NCI-H1105 treated with DMSO at 0.1 percent for 48 hours (cell line): ENCODE data around the gene CCND1.
"Not testable (repeated sequence)": the region's sequence is repeated elsewhere in the genome, so short reads cannot be mapped to it uniquely, and the experiment has no call there.

Experiments
- DNase-seq: peaks from one replicate; lab custom pipeline; 2025; lab: John Stamatoyannopoulos, UW

The CCND1 gene

DNA sequence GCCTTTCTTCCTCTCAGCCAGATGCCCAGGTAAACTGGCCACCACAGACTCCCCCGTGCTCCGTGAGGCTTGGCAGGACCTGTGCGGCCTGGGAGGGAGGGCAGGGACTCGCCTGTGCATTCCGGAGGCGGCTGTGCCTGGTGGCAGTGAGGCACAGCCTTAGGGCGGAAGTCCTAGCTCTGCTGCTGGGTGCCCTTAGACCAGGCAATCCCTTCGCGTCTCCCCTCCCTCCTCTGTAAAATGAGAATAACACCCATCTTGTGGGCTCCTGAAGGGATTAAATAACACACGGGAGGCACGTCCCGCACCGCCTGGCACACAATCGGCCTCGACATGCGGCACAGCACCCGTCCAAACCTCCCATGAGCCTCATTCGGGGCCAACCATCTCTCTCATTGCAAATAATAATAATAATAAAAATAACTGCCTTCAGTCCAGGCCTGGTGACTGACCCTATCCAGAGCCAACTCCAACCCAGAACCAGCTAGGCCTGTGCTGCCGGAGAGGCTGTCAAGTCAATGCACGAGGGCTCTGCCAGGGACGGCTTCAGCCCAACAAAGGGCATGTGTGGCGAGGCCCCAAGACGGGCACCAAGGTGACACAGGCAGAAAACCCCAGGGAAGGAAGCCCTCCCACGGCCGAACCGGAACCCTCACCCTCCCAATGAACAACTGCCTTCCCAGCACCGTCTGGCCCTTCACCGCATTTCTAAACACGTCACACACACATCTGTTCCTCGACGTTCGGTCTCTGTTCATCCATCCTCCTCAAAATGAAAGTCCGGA lies 26.0 kb downstream of the CCND1 start:
- DNase-seq = no peak

DNA sequence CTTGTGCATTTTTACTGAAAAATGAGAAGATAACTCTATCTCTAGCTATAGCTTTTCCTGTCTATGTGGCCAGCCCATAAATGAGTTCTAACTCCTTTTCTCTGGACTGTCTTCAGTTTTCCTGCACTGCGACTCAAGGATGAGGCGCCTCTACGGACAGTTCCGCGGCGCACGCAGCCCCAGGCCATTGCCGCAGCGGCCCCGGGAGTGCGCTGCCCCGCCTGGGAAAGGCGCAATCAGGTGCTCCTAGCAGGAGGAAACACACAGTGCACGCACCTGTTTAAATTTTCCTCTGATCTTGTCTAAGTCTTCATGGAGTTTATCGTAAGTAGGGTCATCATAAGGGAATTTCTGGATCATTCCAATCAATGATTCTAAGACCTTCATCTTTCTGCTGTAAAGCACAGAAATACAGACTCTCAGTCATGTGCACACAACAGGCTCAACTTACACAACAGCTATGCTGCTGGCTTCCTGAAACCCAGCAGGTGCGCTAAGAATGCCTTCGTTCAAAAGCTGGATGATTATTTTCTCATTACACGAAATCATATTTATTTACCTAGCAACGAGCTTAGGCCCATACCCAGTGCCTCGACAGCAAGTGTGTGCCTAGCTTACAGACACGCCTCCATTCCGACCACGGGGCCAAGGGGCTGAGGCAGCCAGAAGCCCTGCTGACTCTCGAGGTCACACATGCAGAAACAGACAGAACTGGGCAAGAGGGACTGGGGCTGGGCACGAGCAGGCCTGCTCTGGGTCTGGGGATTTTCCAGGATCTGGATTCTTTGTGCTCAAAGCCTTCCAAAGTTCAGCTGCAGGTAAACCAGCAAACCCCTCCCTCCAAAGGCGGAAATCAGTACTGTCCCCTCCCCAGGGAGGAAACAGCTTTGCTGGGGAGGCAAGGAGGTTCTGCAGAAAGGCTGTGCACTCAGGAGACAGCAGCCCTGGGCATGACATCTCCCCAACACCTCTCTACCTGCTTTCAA lies 27.0 kb downstream of the CCND1 start:
- peak; percentile 6 for DNase-seq

DNA sequence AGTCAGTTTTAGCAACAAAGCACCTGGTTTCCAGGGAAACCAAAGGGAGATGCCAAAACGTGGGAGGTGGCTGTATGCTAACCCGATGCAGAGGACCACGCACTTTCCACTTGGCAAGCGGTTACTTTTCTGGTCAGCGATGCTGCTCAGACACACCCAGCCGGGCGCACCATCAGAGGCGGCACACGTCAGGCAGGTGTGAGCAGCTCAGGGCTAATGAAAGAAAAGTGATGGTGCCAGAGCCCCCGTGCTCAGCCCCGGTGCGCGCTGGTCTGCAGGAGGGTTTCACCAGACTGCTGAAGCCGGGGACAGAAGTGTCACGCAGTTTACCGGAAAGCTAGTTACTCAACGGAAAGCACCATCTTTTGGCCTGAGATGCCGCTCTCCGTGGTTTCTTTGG lies 28.5 kb downstream of the CCND1 start:
- DNase-seq = no peak

DNA sequence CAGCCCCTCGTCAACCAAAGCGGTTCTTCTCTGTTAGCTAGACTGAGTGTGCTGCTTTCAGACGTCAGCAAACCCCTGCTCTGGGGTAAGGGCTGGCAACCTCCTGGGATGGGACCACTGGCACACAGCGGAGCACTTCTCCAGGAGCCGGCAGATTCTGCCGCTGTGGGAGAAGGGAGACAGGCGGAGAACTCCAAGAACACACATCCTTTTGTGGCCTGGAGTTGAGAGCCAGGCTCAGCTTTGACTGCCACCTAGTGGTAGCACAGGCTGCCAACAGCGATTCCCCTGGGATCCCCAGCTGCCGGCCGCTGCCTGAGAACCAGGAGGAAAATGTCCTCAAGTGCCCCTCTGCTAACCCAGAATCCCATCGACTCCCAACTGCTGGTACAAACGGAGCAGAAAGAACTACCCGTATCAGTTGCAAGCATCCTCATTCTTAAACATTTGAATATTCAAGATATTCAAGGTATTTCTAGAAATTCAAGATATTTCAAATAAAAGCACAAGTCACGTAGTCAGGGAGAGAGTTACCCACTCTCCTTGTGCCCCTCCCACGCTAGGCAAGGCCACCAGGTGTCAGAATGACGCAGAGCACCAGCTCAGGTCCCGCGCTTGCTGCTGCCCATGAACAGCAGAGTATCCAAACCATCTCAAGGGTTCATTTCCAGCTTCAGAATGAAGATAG lies 29.3 kb downstream of the CCND1 start:
- peak; percentile 83 for DNase-seq

DNA sequence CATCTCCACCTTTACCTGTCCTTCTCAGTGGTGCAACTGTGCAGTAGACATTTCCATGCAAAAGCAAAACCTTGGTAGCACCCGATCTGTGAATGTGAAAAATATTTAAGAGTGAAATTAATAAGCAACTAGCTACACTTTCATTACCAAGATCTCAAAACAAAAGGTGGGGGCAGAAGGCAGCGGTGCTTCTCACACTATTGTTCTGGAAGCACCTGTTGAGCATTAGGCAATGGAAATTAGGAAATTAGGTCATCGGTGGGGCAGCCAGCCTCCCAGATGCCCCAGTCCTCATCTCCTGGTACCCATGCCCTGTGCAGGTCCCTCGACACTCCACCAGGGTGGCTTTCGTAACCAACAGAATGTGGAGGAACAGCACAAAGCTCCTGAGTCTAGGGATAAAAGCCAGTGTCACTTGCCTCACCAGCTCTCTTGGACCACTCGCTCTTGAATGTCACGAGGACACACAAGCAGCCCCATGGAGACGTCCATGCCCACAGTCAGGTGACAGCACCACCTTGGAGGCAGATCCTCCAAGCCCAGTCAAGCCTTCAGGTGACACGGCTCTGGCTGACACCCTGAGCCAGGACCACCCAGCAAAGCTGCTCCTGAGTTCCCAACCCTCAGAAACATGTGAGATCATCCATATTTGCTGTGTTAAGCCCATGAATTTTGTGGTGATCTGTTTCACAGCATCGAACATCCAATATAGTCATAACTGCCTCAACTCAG lies 30.9 kb downstream of the CCND1 start:
- DNase-seq = no peak

DNA sequence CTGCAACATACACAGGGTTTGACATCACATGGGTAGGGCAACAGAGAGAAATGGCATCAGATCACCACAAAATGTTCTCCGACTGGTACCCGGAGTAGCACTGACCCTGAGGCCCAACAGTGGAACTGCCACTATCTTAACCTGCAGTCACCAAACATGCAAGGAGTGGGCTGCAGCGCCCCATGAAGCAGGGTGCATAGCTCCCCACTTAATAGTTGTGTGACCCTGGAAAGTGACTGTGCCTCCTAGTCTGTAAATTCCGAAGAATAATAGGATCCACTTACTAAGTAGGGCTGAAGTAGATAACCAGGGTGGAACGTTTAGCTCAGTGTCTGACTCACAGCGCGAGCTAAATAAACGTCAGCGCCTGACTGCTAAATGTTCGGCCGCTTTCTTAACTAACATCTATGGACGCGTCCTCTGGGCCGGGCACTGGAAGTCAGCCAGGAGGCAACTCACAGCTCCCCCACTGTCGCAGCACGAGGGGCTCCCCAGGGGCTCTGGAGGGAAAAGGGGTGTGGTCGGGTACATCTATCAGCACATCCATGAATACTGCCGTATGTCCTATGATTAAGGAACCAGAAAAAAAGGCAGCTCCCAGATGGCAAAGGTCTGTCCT lies 33.4 kb downstream of the CCND1 start:
- no peak for DNase-seq

DNA sequence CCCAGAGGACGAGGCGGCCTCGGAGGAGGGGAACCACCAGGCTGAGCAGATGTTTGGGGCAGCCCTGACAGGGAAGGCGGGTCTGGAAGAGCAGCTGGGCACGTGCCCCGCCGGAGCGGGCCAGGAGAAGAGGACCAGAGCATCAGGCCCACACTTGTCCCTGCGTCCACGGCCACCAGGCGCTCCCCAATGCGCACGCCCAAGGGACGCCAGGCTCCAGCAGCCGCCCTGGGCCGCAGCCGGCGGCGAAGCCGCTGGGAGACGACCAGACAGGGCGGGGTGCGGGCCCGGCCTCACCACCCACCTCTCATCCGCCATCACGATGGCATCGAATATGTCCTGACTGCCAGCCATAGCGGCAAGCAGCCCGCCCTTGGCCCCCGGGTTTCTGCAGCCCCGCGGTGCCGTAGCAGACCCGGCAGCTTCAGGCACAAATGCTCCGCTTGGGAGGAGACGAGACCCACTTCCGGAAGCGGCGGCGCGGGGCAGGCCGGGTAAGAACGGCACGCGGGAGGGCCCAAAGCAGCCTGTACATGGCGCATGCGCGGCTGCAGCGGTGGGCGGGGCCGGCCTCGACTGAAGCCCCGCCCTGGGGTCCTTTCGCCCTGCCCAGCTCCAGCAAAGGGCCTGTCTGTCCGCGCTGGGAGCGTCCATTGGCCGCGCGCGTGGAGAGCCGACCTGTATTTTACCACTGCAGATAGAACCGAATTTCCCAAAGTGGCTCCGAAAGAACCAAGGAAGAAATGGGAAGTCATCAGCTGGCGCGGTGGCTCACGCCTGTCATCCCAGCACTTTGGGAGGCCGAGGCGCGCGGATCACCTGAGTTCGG lies 34.1 kb downstream of the CCND1 start, which contains the start of gene LTO1:
Gene LTO1, minus strand, starts transcription at position 468 of the 829 bp plus-strand sequence. Its CDS starts 114 bp downstream, at position 354.
- peak; percentile 88 for DNase-seq

DNA sequence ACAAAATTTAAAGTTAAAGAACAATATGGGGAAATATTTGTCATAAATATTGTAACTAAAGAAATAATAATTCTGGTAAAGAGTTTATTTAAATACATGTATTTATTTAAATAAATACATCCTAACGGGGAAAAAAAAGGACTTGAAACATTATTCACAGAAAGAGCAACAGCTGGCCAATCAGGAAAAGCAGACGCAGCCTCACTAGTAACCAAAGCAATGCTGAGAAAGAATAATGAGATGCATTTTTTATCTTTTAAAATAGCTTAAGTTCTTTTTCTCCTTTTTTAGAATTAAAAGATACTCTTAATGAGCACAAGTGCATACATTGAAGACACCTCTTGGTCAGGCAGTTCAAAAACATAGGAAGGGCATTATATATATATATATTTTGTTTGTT lies 36.8 kb downstream of the CCND1 start:
- DNase-seq = no peak

DNA sequence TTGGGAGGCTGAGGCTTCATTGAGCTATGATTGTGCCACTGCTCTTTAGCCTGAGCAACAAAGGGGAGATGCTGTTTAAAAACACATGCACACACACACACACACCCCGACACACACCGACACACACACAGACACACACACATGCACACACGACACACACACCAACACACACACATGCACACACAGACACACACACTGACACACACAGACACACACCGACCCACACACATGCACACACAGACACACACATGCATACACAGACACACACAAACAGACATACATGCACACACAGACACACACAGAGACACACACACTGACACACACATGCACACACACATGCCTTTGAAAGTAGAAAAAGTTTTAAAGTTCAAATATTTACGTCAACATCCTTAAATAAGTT lies 39.7 kb downstream of the CCND1 start:
- no peak for DNase-seq

DNA sequence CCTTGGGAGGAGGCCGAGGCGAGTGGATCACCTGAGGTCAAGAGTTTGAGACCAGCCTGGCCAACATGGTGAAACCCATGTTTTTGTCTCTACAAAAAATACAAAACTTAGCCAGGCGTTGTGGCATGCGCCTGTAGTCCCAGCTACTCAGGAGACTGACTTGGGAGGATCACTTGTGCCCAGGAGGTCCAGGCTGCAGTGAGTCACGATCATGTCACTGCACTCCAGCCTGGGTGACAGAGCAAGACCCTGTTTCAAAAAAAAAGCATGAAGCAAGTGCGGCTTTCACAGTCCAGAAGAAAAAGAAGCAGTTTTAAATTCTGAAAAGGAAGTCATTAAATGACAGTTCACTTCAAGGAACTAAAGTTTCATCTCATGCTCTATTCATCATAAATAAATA lies 41.3 kb downstream of the CCND1 start:
- no peak for DNase-seq

DNA sequence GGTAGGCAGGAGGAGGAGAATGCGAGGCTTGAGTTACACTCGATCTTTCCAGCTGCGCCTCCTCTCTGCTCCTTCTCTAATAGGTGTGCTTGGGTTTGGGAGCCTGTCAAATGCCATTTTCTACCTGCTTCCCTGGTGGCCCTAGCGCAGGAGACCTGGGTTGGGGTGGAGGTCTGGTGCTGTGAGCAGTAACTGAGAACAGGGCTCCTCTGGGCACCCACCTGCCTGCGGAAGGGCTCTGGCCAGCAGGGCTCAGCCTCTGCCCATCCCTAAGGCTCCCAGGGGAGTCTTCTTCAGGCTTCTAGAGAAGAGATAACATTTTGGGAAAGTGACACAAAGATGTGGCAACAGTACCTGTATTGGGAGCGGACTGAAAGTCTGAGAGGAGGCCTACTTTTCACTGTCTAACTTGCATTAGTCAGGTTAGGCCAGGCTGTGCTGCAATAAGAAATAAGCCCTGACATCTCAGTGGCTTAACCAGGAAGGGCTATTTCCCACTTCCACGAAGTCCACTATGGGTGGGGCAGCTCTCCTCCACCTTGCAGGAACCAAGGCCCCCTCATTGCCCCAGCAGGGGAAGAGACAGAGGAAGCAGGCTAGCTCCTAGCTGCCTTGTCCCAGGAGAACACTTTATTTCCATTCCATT lies 41.8 kb downstream of the CCND1 start:
- DNase-seq = no peak

DNA sequence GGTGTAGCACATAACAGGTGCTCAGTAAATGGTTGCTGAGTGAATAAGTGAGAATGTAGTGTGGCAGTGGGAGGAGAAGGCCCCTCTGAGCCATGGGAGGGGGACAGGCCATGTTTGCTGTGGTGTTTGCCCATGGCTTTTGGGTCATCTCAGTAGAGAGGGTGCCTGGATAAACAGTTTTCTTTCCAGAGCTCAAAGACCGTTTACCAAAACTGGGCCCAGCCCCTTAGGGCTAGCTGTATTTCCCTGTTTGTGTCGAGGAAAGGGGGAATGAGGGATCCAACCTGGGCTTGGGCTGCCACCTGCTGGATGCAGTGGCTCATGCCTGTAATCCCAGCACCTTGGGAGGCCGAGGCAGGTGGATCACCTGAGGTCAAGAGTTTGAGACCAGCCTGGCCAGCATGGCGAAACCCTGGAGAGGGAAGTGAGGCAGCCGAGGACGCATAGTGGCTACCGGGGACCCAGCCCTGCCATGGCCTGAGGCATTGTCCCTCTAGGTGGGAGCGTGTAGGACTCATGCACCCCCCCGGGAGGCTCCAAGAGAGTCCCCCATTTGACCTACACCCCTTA lies 42.9 kb downstream of the CCND1 start:
- DNase-seq = no peak

DNA sequence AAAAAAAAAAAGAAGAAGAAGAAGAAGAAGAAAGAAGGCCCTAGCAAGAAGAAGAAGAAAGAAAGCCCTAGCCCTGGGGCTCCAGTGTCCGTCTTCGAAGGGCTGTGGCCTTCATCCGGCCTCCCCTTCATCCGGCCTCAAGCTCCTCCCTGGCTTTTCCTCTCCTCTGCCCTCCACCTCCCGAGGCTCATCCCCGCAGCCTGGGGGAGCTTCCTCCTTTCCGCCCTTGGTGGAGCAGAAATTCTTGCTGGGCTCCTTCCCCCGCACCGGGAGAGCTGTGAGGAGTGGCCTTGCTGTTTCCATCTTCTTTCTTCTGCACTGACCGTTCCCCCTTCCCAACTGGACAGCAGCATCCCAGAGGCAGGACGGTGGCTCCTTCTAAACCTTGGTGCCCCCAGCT lies 43.7 kb downstream of the CCND1 start:
- DNase-seq = no peak

DNA sequence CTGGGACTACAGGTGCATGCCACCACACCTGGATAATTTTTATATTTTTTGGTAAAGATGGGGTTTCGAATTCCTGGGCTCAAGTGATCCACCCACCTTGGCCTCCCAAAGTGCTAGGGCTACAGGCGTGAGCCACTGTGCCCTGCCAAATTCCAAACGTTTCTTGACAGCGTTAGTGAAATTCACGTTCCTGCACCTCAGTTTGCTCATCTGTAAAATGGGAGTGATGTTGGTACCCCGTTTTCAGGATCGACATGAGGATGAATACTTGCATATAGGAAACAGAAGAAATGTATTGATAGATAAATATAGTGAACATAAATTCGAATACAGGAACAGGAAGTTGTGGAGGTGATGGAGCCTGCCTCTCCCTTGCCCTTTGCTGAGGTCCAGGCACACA lies 44.4 kb downstream of the CCND1 start:
- no peak for DNase-seq

DNA sequence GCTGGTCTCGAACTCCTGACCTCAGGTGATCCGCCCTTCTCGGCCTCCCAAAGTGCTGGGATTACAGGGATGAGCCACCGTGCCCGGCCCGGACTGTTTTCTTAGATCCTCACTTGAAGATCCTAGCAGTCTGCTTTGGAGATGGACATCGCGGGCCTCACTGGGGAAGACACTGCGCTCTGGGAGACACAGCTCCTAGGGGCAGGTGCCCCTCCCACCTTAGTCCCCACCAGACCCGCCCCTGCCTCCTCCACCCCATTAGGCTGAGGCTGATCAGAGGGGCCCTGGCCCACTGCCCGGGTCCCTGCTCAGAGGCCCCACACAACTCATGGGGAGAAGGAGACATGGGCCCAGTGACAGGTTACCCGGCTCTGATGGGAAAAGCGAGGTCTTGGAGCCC lies 45.5 kb downstream of the CCND1 start:
- DNase-seq = no peak

DNA sequence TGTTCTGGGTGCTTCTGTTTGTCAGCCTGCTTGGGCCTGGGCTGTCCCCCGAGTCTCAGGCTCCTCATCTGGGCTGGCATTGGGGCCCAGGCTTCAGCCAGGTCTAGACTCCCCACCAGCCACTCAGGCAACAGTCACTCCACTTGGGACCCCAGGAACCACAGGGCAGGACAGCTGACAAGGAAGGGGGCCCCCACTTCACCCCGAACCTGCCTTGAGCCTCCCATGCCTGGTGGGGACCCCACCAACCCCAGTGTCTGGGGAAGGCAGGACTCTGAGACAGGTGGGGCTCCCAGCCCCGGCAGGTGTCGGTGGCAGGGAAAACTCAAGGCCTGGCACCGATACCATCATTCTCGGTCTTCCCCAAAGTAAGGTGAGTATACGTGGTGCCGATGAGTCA lies 45.9 kb downstream of the CCND1 start:
- DNase-seq = no peak

DNA sequence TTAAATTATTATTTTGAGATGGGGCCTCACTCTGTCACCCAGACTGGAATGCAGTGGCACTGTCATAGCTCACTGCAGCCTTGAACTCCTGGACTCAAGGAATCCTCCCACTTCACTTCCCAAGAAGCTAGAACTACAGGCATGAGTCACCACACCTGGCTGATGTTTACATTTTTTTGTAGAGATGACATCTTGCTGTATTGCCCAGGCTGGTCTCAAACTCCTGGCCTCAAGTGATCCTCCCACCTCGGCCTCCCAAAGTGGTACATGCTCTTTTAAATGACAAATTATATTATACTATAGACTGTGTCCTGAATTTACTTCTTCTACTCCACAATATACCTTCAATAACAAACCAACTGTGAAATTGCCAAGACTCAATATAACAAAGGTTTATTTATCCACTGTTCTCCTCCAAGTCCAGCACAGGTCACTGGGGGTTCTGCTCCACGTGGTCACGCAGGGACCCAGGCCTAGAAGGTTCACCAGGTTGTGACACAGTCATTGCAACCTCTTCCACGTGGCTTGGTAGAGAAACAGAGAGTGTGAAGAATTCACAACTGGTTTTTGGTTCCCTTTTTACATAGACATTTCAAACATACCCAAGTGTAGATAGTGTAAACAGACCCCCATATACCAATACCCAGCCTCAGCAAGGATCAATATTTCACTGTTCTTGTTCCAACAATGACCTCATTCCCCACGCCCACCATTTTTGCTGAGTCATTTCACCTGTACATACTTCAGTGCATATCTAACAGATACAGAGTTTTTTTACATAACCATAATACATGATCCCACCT lies 47.2 kb downstream of the CCND1 start:
- DNase-seq = not testable (repeated sequence)

DNA sequence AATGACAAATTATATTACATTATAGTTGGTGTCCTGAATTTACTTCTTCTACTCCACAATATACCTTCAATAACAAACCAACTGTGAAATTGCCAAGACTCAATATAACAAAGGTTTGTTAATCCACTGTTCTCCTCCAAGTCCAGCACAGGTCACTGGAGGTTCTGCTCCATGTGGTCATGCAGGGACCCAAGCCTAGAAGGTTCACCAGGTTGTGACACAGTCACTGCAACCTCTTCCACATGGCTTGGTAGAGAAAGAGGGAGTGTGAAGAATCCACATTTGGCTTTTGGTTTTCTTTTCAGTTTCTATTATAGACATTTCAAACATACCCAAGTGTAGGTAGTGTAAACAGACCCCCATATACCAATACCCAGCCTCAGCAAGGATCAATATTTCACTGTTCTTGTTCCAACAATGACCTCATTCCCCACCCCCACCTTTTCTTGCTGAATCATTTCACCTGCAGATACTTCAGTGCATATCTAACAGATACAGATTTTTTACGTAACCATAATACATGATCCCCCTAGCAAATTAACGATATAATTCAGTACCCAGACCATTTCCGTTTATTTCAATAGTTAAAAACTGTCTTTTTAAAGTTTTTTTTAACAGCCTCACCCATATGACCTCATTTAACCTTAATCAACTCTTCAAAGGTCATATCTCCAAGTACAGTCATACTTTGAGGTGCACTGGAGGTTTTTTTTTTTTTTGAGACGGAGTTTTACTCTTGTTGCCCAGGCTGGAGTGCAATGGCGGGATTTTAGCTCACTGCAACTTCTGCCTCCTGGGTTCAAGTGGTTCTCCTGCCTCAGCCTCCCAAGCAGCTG lies 48.7 kb downstream of the CCND1 start:
- no peak for DNase-seq
